Ovary (tissue), 3 donors: ENCODE measurements around the gene KLHL17.

Source experiments
- CTCF ChIP-seq, 3 donors: fragments of 450-650 bp in 2 of 3; fragments of 200-600 bp in 1 of 3; IDR thresholded peaks; one replicate each; pipeline versions ENCODE4 v1.5.1 to v1.8.0; 2016 to 2022; ENCODE audit warnings: antibody characterized with exemption in 3 of 3, mild to moderate bottlenecking in 1 of 3
- EP300 ChIP-seq: sonication (generic); formaldehyde crosslinking; IDR thresholded peaks from one replicate; pipeline ENCODE4 v1.6.1; 2017; ENCODE audit warnings: antibody characterized with exemption
- donor health status: DM: no; HTN: no; CAD: no.

GRCh38 chr1:963746-964525 is 3.6 kb downstream of the KLHL17 start:
- TF ChIP-seq EP300: no peak
- no peak for TF ChIP-seq CTCF (IDR thresholded peaks at IDR 0.05)
